Embryonic facial prominence (tissue), 1 donor: Measurements from ENCODE around the gene UBR4.

Experiments
- DNase-seq: peaks from one replicate; pipeline ENCODE4 v3.0.0-alpha.2; 2016; ENCODE audit errors: extremely low spot score

UBR4 gene

GRCh38 chr1:19072285-19072981 is 137.6 kb downstream of the UBR4 start:
- no peak for DNase-seq

GRCh38 chr1:19071674-19072281 is 138.3 kb downstream of the UBR4 start:
- no peak for DNase-seq

GRCh38 chr1:19070891-19071621 is 139.0 kb downstream of the UBR4 start:
- DNase-seq, result no peak

- no peak for DNase-seq
Measured at GRCh38 chr1:19070197-19070651, 139.8 kb downstream of the UBR4 start.

- no peak for DNase-seq
Measured at GRCh38 chr1:19068639-19069276, 141.3 kb downstream of the UBR4 start.

GRCh38 chr1:19067912-19068638 is 142.0 kb downstream of the UBR4 start:
- DNase-seq, result no peak

GRCh38 chr1:19067182-19067911 is 142.7 kb downstream of the UBR4 start:
- no peak for DNase-seq

- no peak for DNase-seq
Measured at GRCh38 chr1:19066874-19067181, 143.2 kb downstream of the UBR4 start.

GRCh38 chr1:19066248-19066873 is 143.7 kb downstream of the UBR4 start:
- no peak for DNase-seq

GRCh38 chr1:19065526-19066247 is 144.4 kb downstream of the UBR4 start:
- DNase-seq, result no peak

- no peak for DNase-seq
Measured at GRCh38 chr1:19064906-19065450, 145.1 kb downstream of the UBR4 start.

- no peak for DNase-seq
Measured at GRCh38 chr1:19063122-19063521, 146.9 kb downstream of the UBR4 start.

GRCh38 chr1:19062258-19063029 is 147.6 kb downstream of the UBR4 start:
- DNase-seq, result no peak

- no peak for DNase-seq
Measured at GRCh38 chr1:19061798-19062197, 148.3 kb downstream of the UBR4 start.

GRCh38 chr1:19061343-19061742 is 148.7 kb downstream of the UBR4 start:
- DNase-seq, result no peak

- no peak for DNase-seq
Measured at GRCh38 chr1:19059773-19060172, 150.3 kb downstream of the UBR4 start.

- no peak for DNase-seq
Measured at GRCh38 chr1:19058476-19058797, 151.6 kb downstream of the UBR4 start.

- DNase-seq, result no peak
Measured at GRCh38 chr1:19057784-19058475, 152.1 kb downstream of the UBR4 start.
